OCI-LY1 (cell line): Measurements from ENCODE around the gene PKMYT1.
A peak's percentile ranks its signal among the peaks of the same experiment; 100 is the strongest.

Source experiments
- H2AFZ ChIP-seq: fragments of 200-600 bp; sonication (generic), shearing (Covaris generic); 2 replicates; pipeline ENCODE4 v1.6.0; 2014; ENCODE audit warnings: antibody characterized with exemption, mild to moderate bottlenecking, low read length
- H3F3A ChIP-seq: fragments of 200-600 bp; sonication (generic), shearing (Covaris generic); 2 replicates; pipeline ENCODE4 v1.6.0; 2014; ENCODE audit warnings: mild to moderate bottlenecking, antibody characterized with exemption, low read length, moderate library complexity; ENCODE audit not compliant: insufficient read depth
- H3K27ac ChIP-seq: fragments of 200-600 bp; sonication (generic); 2 replicates; pipeline ENCODE4 v1.5.1; 2014; ENCODE audit warnings: low read length, mixed run types, mild to moderate bottlenecking, low read depth; ENCODE audit not compliant: poor library complexity, severe bottlenecking
- H3K27me3 ChIP-seq: fragments of 200-600 bp; sonication (generic); 2 replicates; pipeline ENCODE4 v1.6.0; 2014; ENCODE audit warnings: antibody characterized with exemption, mild to moderate bottlenecking, low read length, moderate library complexity; ENCODE audit not compliant: insufficient read depth
- H3K36me3 ChIP-seq: fragments of 200-600 bp; sonication (generic); 2 replicates; pipeline ENCODE4 v1.6.1; 2014; ENCODE audit warnings: mild to moderate bottlenecking, antibody characterized with exemption, low read length, moderate library complexity, mixed read lengths; ENCODE audit not compliant: insufficient read depth
- H3K4me1 ChIP-seq: fragments of 200-600 bp; sonication (generic); 2 replicates; pipeline ENCODE4 v1.5.1; 2014; ENCODE audit warnings: mild to moderate bottlenecking, low read length, moderate library complexity; ENCODE audit not compliant: insufficient read depth, severe bottlenecking
- H3K4me2 ChIP-seq: fragments of 200-600 bp; sonication (generic), shearing (Covaris generic); 2 replicates; pipeline ENCODE4 v1.6.1; 2014; ENCODE audit warnings: low read length
- H3K4me3 ChIP-seq: fragments of 200-600 bp; sonication (generic); 2 replicates; pipeline ENCODE4 v1.5.1; 2014; ENCODE audit warnings: low read length, low read depth, mild to moderate bottlenecking, mixed read lengths; ENCODE audit not compliant: poor library complexity, severe bottlenecking
- H3K79me2 ChIP-seq: fragments of 200-600 bp; shearing (Covaris generic); 2 replicates; pipeline ENCODE4 v1.6.1; 2016; ENCODE audit warnings: mixed run types, low read length, mixed read lengths; ENCODE audit not compliant: insufficient read depth
- H3K9ac ChIP-seq: fragments of 200-600 bp; sonication (generic), shearing (Covaris generic); 2 replicates; pipeline ENCODE4 v1.6.1; 2014; ENCODE audit warnings: mild to moderate bottlenecking, low read length, mixed read lengths
- H3K9me2 ChIP-seq: fragments of 200-600 bp; sonication (generic), shearing (Covaris generic); 2 replicates; pipeline ENCODE4 v1.6.1; 2014; ENCODE audit warnings: low read depth, mild to moderate bottlenecking, low read length, mixed read lengths
- H3K9me3 ChIP-seq: fragments of 200-600 bp; shearing (Covaris generic); 2 replicates; pipeline ENCODE4 v1.6.1; 2014; ENCODE audit warnings: low read length, mixed read lengths
- H4K20me1 ChIP-seq: fragments of 200-600 bp; sonication (generic), shearing (Covaris generic); 2 replicates; pipeline ENCODE4 v1.6.0; 2016; ENCODE audit warnings: mild to moderate bottlenecking, low read length; ENCODE audit not compliant: insufficient read depth
- EZH2 ChIP-seq: fragments of 200-600 bp; sonication (generic), shearing (Covaris generic); IDR thresholded peaks from 2 replicates; pipeline ENCODE4 v1.8.0; 2017; ENCODE audit warnings: borderline replicate concordance, mixed run types, mild to moderate bottlenecking, antibody characterized with exemption, low read length, moderate library complexity, mixed read lengths
- TF ChIP-seq, protein P1 (sequence below): fragments of 200-600 bp; sonication (generic), shearing (Covaris generic); IDR thresholded peaks from 2 replicates; pipeline ENCODE4 v1.5.1; 2017; ENCODE audit warnings: mild to moderate bottlenecking, antibody characterized with exemption, low read length, moderate library complexity, mixed read lengths

The PKMYT1 gene

DNA sequence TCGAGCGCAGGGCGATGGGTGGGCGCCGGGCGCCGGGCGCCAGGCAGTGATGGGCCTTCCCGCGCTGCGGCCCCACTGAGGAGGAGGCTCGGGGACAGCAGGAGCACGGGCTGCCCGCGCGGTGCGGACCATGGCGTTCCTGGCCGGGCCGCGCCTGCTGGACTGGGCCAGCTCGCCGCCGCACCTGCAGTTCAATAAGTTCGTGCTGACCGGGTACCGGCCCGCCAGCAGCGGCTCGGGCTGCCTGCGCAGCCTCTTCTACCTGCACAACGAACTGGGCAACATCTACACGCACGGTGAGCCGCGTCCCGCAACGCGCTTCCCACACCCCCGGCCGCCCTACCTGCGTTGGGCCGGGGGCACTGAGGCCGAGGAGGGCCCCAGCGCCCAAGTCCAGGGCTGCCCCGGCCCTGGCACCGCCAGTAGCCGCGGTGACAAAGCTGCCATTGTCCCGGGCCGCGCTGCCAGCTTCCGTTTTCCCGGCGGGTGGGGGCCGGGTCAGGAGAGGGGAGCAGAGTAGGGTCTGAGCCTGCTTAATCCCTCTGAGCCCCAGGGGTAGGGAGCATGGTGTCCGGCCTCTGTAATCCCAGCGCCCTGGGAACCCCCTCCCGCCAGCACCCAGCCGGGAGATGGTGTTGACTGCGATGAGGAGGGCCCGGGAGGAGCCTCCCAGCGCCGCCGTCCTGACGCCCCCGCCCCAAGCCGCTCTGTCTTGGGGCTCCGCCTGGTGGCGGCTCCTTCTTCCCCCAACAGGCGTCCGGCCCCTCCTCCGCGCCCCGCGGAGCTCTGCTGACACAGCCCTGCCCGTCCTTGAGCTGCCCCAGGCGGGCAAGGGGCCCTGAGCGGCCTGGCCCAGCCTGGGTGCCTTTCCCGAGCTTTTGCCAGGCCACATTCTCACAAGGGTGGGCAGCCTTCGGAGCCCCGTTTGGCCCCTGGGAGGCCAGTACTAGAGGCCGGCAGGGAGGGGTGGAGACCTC is 10.4 kb downstream of the PKMYT1 start:
- no peak overlapping the region for H2AFZ ChIP-seq
- H3K9ac ChIP-seq: peak overlapping the region; percentile 84
- no peaks in the 10 kb centered on the region for H3K27me3 ChIP-seq
- no peaks in the 10 kb centered on the region for H4K20me1 ChIP-seq
- H3K4me2 ChIP-seq: peak overlapping the region; percentile 85
- no peaks in the 10 kb centered on the region for H3F3A ChIP-seq
- TF ChIP-seq, protein P1, sequence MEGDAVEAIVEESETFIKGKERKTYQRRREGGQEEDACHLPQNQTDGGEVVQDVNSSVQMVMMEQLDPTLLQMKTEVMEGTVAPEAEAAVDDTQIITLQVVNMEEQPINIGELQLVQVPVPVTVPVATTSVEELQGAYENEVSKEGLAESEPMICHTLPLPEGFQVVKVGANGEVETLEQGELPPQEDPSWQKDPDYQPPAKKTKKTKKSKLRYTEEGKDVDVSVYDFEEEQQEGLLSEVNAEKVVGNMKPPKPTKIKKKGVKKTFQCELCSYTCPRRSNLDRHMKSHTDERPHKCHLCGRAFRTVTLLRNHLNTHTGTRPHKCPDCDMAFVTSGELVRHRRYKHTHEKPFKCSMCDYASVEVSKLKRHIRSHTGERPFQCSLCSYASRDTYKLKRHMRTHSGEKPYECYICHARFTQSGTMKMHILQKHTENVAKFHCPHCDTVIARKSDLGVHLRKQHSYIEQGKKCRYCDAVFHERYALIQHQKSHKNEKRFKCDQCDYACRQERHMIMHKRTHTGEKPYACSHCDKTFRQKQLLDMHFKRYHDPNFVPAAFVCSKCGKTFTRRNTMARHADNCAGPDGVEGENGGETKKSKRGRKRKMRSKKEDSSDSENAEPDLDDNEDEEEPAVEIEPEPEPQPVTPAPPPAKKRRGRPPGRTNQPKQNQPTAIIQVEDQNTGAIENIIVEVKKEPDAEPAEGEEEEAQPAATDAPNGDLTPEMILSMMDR: peak; percentile 57
- no peak for TF ChIP-seq EZH2
- peaks cover 60% of the 10 kb centered on the region for H3K4me1 ChIP-seq
- no peaks in the 10 kb centered on the region for H3K9me3 ChIP-seq
- peak overlapping the region; percentile 34 for H3K27ac ChIP-seq
- peaks cover 43% of the 10 kb centered on the region; the same call in 1 of the 2 replicates for H3K36me3 ChIP-seq
- H3K9me2 ChIP-seq: no peaks in the 10 kb centered on the region
- peak overlapping the region; percentile 81 for H3K4me3 ChIP-seq
- H3K79me2 ChIP-seq: no peaks in the 10 kb centered on the region

DNA sequence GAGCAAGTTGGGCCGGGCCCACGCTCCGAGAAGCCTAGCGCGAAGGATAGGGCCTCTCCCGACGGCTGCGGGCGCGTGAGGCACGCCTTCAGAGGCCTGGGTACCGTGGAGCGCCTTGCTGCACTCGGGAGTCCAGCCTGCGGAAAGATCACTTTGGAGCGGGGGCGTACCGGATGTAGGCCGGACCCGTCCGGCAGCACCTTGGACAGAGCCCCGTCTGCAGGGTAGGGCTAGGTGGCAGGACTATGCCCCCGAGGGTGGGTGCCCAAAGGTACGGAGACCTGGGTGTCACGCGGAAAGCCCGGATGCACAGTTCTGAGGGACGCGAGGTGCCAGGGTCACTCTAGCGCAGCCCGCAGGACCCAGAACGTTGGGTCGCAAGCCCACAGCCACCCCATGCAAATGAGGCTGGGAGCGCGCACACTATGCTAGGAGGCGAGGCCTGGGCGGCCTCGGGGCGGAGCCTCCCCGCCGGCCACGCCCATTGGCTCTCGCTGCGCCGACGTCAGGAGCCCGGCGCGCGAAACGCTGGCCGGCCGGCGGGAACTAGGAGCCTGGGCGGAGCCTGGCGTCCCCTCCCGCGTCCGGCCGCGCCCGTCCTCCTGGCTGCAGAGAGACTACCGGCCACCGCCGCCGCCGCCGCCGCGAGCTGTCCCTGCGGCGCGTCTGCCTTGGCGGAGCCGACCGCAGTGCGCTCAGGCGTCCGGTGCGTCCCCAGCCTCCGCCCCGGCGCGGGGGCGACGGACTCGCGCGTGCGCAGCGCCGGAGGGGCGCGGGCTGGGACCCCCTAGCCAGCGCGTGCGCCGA is 11.3 kb downstream of the PKMYT1 start, which contains the start of gene PAQR4:
Gene PAQR4 (plus strand): TSS at position 611 of the 807 bp plus-strand sequence. CDS start 327 bp downstream, outside the sequence.
- Histone ChIP-seq H3K27ac (peak within 1 kb of the TSS; percentile 80), H3F3A (no peaks in the 10 kb centered on the region), H4K20me1 (no peaks in the 10 kb centered on the region), H3K27me3 (no peaks in the 10 kb centered on the region), H3K4me1 (peaks cover 61% of the 10 kb centered on the region), H3K9ac (peak within 1 kb of the TSS; percentile 84), H3K4me2 (peak within 1 kb of the TSS; percentile 85), H3K9me2 (no peaks in the 10 kb centered on the region), H3K4me3 (peak within 1 kb of the TSS; percentile 81), H3K79me2 (no peaks in the 10 kb centered on the region), H3K9me3 (no peaks in the 10 kb centered on the region), H3K36me3 (peaks cover 34% of the 10 kb centered on the region; the same call in 1 of the 2 replicates), H2AFZ (no peak within 1 kb of the TSS)
- TF ChIP-seq, protein P1: no peak
- no peak for TF ChIP-seq EZH2

DNA sequence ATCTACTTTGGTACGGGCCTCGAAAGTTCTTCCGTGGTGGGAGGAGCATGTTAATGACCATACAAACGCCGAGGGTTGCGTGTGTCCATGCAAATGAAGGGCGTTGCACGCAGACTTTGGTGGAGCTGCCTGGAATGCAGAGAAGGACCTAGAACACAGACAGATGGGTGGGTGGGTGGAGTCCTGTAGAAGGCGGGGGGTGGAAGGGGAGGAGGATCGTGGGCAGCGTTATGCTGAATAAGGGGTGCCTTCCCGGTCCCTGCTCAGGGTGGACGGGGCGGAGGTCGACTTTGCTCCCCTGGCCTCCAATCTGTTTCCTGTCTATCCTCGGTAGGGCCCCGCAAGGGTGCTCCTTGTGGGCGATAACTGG is 11.9 kb downstream of the PKMYT1 start:
- Histone ChIP-seq H3K4me2 (peak overlapping the region; percentile 85), H3K79me2 (no peaks in the 10 kb centered on the region), H3K27me3 (no peaks in the 10 kb centered on the region), H4K20me1 (no peaks in the 10 kb centered on the region), H3K9ac (peak overlapping the region; percentile 71), H2AFZ (no peak overlapping the region), H3K4me3 (peak overlapping the region; percentile 81), H3K9me3 (no peaks in the 10 kb centered on the region), H3K9me2 (no peaks in the 10 kb centered on the region), H3K36me3 (peaks cover 28% of the 10 kb centered on the region; the same call in 1 of the 2 replicates), H3K27ac (peak overlapping the region; percentile 80), H3F3A (no peaks in the 10 kb centered on the region), H3K4me1 (peaks cover 67% of the 10 kb centered on the region)
- TF ChIP-seq, protein P1: no peak
- TF ChIP-seq EZH2: no peak
